Measurements from ENCODE around the gene ZNF433. TPM values are rescaled to one million over a fixed set of nuclear protein-coding genes. Genes with fewer than 3 reads are reported as not detected.
A peak's percentile ranks its signal among the peaks of the same experiment; 100 is the strongest.

ZNF433 gene
- total RNA-seq, 1 donor from 2014 or later, result 20.6 TPM

DNA sequence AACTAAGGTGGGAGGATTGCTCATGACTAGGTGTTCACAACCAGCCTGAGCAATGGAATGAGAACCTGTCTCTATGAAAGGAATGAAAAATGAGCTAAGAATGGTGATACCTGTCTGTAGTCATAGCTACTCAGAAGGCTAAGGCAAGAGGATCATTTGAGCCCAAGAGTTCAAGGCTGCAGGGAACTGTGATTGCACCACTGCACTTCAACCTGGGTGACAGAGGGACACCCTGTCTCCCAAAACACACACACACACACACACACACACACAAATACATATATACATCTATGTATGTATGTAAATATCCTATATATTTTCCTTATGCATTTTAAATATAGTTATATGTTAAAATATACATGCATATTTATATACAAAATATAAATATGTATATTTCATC, 7.4 kb upstream of the ZNF433 start:
- no peak for DNase-seq (ENCODE audit: low spot score in 2 of 2, unreplicated experiment in 2 of 2)
- TF ChIP-seq, protein P1, sequence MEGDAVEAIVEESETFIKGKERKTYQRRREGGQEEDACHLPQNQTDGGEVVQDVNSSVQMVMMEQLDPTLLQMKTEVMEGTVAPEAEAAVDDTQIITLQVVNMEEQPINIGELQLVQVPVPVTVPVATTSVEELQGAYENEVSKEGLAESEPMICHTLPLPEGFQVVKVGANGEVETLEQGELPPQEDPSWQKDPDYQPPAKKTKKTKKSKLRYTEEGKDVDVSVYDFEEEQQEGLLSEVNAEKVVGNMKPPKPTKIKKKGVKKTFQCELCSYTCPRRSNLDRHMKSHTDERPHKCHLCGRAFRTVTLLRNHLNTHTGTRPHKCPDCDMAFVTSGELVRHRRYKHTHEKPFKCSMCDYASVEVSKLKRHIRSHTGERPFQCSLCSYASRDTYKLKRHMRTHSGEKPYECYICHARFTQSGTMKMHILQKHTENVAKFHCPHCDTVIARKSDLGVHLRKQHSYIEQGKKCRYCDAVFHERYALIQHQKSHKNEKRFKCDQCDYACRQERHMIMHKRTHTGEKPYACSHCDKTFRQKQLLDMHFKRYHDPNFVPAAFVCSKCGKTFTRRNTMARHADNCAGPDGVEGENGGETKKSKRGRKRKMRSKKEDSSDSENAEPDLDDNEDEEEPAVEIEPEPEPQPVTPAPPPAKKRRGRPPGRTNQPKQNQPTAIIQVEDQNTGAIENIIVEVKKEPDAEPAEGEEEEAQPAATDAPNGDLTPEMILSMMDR (IDR thresholded peaks at IDR 0.05; ENCODE audit: unreplicated experiment), result no peak
- Mint-ChIP-seq H3K4me1 (no peaks in the 10 kb centered on the region), H3K9me3 (peaks cover 44% of the 10 kb centered on the region), H3K27ac (no peak overlapping the region), H3K36me3 (peaks cover 36% of the 10 kb centered on the region), H3K27me3 (ENCODE audit: low read depth) (no peaks in the 10 kb centered on the region), H3K4me3 (no peak overlapping the region)

DNA sequence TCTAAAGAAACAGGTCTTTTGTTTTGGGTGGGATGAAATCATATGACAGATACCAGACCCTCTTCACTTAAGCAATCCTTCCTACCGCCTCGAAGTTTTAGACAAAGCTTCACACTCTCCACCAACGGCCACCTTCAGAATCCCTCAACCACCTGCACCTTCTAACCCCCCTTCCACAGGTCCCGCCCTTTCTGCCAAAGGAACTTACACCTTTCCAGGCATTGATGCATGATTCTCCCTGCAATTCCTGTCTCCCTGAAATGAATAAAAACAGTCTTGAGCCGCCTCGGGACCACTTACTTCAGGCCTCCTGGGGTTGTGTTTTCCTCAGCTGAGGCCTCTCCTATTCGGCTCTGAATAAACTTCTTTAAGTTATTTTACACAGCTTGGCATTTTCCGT, 859 bp downstream of the ZNF433 start:
- H3K27me3 Mint-ChIP-seq (ENCODE audit: low read depth), result no peaks in the 10 kb centered on the region
- peaks cover 8% of the 10 kb centered on the region for H3K9me3 Mint-ChIP-seq
- TF ChIP-seq, protein P1 (IDR thresholded peaks at IDR 0.05; ENCODE audit: unreplicated experiment), result no peak
- peak overlapping the region; percentile 88 for H3K27ac Mint-ChIP-seq
- H3K36me3 Mint-ChIP-seq, result peaks cover 27% of the 10 kb centered on the region
- peaks cover 16% of the 10 kb centered on the region for H3K4me1 Mint-ChIP-seq
- no peak for DNase-seq (ENCODE audit: low spot score in 2 of 2, unreplicated experiment in 2 of 2)
- peak overlapping the region; percentile 95 for H3K4me3 Mint-ChIP-seq

DNA sequence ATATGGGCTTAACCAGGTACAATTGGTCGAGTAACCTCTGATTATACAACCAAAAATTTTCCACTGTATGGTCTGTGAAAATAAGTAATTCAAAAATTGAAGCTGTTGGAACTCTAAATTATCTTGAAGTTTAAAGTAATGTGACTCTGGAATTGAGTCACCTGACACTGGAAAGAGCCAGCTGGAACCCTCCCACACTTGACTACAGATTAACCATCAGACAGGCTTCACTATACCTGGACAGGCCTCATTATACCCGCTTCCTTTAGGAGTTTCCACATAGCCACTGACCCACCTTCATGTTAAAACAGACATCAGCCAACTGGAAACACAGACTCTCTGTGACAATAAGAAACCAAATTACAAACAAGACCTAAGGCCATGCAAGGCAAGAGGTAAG, 1.3 kb downstream of the ZNF433 start:
- H3K36me3 Mint-ChIP-seq, result peaks cover 29% of the 10 kb centered on the region
- peak overlapping the region; percentile 88 for H3K27ac Mint-ChIP-seq
- peaks cover 16% of the 10 kb centered on the region for H3K4me1 Mint-ChIP-seq
- TF ChIP-seq, protein P1 (IDR thresholded peaks at IDR 0.05; ENCODE audit: unreplicated experiment), result no peak
- peak overlapping the region; percentile 95 for H3K4me3 Mint-ChIP-seq
- H3K27me3 Mint-ChIP-seq (ENCODE audit: low read depth), result no peaks in the 10 kb centered on the region
- peaks cover 8% of the 10 kb centered on the region for H3K9me3 Mint-ChIP-seq
- no peak for DNase-seq (ENCODE audit: low spot score in 2 of 2, unreplicated experiment in 2 of 2)

DNA sequence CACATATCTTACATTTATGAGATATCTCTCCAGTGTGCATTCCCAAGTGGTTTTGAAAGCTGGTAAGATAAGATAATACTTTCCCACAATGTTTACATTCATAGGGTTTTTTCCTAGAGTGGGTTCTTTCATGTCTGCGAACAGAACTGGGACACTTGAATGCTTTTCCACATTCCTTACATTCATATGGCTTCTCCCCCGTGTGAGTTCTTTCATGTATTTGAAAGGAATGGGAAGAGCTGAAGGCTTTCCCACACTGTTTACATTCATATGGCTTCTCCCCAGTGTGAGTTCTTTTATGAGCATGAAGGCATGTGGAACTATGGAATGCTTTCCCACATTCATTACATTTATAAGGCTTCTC, 19.7 kb downstream of the ZNF433 start:
- H3K36me3 Mint-ChIP-seq, result peaks cover 71% of the 10 kb centered on the region
- no peaks in the 10 kb centered on the region for H3K27me3 Mint-ChIP-seq (ENCODE audit: low read depth)
- DNase-seq (ENCODE audit: low spot score in 2 of 2, unreplicated experiment in 2 of 2), result no peak
- no peak overlapping the region for H3K27ac Mint-ChIP-seq
- H3K4me3 Mint-ChIP-seq, result no peak overlapping the region
- no peaks in the 10 kb centered on the region for H3K4me1 Mint-ChIP-seq
- H3K9me3 Mint-ChIP-seq, result peaks cover 54% of the 10 kb centered on the region
- TF ChIP-seq, protein P1 (IDR thresholded peaks at IDR 0.05; ENCODE audit: unreplicated experiment), result no peak

DNA sequence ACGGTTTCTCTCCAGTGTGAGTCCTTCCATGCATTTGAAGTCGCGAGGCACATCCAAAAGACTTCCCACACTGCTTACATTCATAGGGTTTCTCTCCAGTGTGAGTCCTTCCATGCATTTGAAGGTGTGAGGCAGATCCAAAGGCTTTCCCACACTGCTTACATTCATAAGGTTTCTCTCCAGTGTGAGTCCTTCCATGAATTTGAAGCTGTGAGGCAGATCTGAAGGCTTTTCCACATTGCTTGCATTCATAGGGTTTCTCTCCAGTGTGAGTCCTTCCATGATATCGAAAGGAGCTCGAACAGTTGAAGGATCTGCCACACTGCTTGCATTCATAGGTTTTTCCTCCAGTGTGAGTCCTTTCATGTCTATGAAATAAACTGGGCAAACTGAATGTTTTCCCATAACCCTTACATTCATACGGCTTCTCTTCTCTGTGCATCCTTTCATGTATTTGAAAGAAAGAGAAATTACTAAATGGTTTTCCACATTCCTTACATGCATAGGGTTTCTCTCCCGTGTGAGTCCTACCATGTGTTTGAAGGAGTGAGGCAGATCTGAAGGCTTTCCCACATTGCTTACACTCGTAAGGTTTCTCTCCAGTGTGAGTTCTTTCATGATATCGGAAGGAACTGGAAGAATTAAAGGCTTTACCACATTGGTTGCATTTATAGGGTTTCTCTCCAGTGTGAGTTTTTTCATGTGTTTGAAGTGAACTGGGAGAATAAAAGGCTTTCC, 20.3 kb downstream of the ZNF433 start:
- peaks cover 51% of the 10 kb centered on the region for H3K9me3 Mint-ChIP-seq
- DNase-seq (ENCODE audit: low spot score in 2 of 2, unreplicated experiment in 2 of 2), result no peak
- H3K36me3 Mint-ChIP-seq, result peaks cover 72% of the 10 kb centered on the region
- TF ChIP-seq, protein P1 (IDR thresholded peaks at IDR 0.05; ENCODE audit: unreplicated experiment), result no peak
- no peak overlapping the region for H3K4me3 Mint-ChIP-seq
- H3K4me1 Mint-ChIP-seq, result no peaks in the 10 kb centered on the region
- H3K27me3 Mint-ChIP-seq (ENCODE audit: low read depth), result no peaks in the 10 kb centered on the region
- H3K27ac Mint-ChIP-seq, result no peak overlapping the region
